ENCODE data around the gene MARS1. TPM values are rescaled to one million over a fixed set of nuclear protein-coding genes. Genes with fewer than 3 reads are reported as not detected.
"Not testable (repeated sequence)": the region's sequence is repeated elsewhere in the genome, so short reads cannot be mapped to it uniquely, and the experiment has no call there.

Gene MARS1
- total RNA-seq, 1 experiment from 2014 or later = 246 TPM

DNA sequence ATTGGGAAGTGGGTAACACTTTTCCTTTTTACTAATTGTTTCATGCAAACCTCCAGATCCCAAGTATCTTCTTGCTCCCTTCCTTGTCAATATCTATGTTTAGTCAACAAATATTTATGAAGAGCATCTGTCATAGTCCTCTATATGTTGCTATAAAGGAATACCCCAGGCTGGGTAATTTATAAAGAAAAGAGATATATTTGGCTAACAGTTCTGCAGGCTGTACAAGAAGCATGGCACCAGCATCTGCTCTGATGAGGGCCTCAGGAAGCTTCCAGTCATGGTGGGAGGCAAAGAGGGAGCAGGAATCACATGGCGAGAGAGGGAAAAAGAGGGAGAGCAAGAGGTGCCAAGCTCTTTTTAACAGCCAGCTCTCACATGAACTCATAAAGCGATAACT lies 66.6 kb downstream of the MARS1 start:
- in situ Hi-C loops (cut with HindIII; ENCODE audit: low sequenced_read_pairs) = no loop called here
- no peak for DNase-seq (ENCODE audit: low spot score)

DNA sequence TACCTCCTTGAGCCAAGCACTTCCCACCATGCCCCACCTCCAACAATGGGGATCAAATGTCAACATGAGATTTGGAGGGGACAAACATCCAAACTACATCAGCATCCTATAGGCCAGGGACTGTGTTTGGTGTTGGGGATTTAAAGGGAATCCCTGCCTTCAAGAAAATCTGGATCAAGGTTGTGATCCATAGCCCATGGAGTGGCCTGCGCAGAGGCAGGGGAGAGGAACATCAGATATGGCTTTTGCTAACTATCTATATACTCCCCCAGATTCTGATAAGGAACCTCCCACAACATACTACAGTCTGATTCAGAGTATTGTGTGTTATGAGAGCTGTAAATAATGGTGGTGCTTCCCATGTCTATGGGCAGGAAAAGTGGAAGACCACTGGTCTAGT lies 67.0 kb downstream of the MARS1 start:
- no peak for DNase-seq (ENCODE audit: low spot score)
- in situ Hi-C loops (cut with HindIII; ENCODE audit: low sequenced_read_pairs) = no loop called here

DNA sequence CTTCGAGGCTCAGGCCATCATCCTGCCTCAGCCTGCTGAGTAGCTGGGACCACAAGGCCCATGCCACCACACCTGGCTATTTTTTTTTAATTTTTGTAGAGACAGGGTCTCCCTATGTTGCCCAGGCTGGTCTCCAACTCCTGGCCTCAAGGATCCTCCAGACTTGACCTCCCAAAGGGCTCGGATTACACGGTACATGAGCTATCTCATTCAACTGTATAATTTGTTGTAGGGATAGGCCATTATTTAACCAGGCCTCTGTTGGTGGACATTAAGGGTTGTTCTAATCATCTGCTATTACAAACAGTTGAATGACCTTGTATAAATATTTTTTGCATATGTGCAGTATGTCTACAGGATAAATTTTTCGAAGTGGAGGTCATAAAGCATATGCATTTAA lies 71.0 kb downstream of the MARS1 start:
- in situ Hi-C loops (cut with HindIII; ENCODE audit: low sequenced_read_pairs) = no loop called here
- no peak for DNase-seq (ENCODE audit: low spot score)

DNA sequence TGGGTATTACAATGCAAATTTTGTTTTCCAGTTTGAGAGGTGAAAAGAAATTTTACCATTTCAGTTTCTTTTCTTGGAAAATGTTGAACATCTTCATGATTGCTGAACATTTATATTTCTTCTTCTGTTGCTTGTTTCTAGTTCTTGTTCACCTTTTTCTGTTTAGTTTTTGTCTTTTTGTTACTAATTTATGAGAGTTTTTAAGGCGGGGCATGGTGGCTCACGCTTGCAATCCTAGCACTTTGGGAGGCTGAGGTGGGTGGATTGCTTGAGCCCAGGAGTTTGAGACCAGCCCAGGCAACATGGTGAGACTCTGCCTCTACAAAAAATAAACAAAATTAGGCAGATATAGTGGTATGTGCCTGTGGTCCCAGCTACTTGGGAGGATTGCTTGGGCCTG lies 72.6 kb downstream of the MARS1 start:
- in situ Hi-C loops (cut with HindIII; ENCODE audit: low sequenced_read_pairs) = no loop called here
- no peak for DNase-seq (ENCODE audit: low spot score)

DNA sequence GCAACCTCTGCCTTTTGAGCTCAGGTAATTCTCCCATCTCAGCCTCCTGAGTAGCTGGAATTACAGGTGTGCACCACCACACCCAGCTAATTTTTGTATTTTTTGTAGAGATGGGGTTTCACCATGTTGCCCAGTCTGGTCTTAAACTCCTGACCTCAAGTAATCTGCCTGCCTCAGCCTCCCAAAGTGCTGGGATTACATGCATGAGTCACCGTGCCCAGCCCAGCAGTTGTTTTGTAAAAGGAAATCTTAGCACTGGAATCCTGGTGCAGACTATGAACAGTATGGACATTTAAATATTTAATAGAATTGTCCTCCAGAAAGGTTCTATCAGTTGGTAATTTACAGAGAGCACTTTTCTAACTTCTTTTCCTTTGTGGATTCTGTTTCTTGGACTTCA lies 73.2 kb downstream of the MARS1 start:
- DNase-seq (ENCODE audit: low spot score); in situ Hi-C loops (cut with HindIII; ENCODE audit: low sequenced_read_pairs): not testable (repeated sequence)

DNA sequence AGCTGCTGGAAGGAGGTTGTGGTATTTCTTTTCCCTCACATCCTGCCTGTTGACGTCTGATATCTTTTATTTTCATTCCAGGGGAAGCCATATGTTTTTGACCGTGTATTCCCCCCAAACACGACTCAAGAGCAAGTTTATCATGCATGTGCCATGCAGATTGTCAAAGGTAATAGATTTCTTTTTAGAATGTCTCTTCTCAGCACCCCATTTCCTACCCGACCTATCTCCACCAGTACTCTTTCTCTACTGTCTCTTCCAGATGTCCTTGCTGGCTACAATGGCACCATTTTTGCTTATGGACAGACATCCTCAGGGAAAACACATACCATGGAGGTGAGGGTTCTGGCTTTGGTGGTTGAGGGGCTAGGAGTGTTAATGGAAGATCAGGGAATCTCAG lies 75.5 kb downstream of the MARS1 start:
- in situ Hi-C loops (cut with HindIII; ENCODE audit: low sequenced_read_pairs) = no loop called here
- DNase-seq (ENCODE audit: low spot score) = no peak

DNA sequence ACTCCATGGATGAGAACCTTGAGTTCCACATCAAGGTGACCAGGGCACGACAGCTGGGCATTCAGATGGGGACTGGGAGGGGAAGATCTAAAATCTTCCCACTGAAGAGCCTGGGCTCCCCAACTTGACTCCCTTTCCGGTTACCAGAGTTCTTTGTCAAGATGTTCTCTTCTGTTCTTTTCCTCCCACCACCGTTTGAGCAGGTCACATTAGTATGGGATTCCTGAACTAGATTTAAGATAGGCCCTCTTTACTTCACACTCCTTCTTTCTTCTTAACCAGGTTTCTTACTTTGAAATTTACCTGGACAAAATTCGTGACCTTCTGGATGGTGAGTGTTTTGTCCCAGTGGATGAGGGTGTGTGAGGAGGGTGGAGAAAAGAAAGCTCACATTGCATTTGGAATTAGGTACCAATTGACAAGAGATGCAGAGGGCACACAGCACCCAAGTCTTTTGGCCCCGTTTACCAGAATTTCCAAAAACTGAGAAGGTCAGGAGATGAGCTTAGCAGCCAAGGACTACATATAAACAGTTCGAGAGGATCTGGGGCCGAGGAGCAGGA lies 76.4 kb downstream of the MARS1 start:
- in situ Hi-C loops (cut with HindIII; ENCODE audit: low sequenced_read_pairs) = no loop called here
- no peak for DNase-seq (ENCODE audit: low spot score)

Other genes with a start within 250 kb of the MARS1 start
- gene STAC3, start 236.9 kb upstream of the MARS1 start, total RNA-seq (2014; rRNA removed; shearing (Covaris generic)) = 0.14 TPM in 1 of 2 replicates, not detected in the other
- gene R3HDM2, start 57.0 kb upstream of the MARS1 start, total RNA-seq (2014; rRNA removed; shearing (Covaris generic)) = 6.3 and 8.9 TPM in 2 replicates
- not detected in 2 replicates for gene INHBC, start 53.3 kb upstream of the MARS1 start, total RNA-seq (2014; rRNA removed; shearing (Covaris generic))
- gene INHBE, start 32.8 kb upstream of the MARS1 start, total RNA-seq (2014; rRNA removed; shearing (Covaris generic)) = 0.43 and 0.78 TPM in 2 replicates
- 4.7 and 6.4 TPM in 2 replicates for gene GLI1, start 28.3 kb upstream of the MARS1 start, total RNA-seq (2014; rRNA removed; shearing (Covaris generic))
- gene ARHGAP9, start 8.2 kb upstream of the MARS1 start, total RNA-seq (2014; rRNA removed; shearing (Covaris generic)) = 0.18 TPM in 1 of 2 replicates, not detected in the other
- gene DDIT3, start 32.4 kb downstream of the MARS1 start, total RNA-seq (2014; rRNA removed; shearing (Covaris generic)) = 23.7 and 24.6 TPM in 2 replicates
- gene MBD6, start 34.8 kb downstream of the MARS1 start, total RNA-seq (2014; rRNA removed; shearing (Covaris generic)) = 1.4 and 2.1 TPM in 2 replicates
- gene DCTN2, start 59.1 kb downstream of the MARS1 start, total RNA-seq (2014; rRNA removed; shearing (Covaris generic)) = 158 and 162 TPM in 2 replicates
- not detected in 2 replicates for gene KIF5A, start 62.0 kb downstream of the MARS1 start, total RNA-seq (2014; rRNA removed; shearing (Covaris generic))
- 19.4 and 25.2 TPM in 2 replicates for gene PIP4K2C, start 103.1 kb downstream of the MARS1 start, total RNA-seq (2014; rRNA removed; shearing (Covaris generic))
- 21.9 and 23.0 TPM in 2 replicates for gene DTX3, start 116.8 kb downstream of the MARS1 start, total RNA-seq (2014; rRNA removed; shearing (Covaris generic))
- 4.6 and 5.7 TPM in 2 replicates for gene ARHGEF25, start 123.4 kb downstream of the MARS1 start, total RNA-seq (2014; rRNA removed; shearing (Covaris generic))
- gene B4GALNT1, start 145.1 kb downstream of the MARS1 start, total RNA-seq (2014; rRNA removed; shearing (Covaris generic)) = 12.4 and 19.8 TPM in 2 replicates
- gene OS9, start 206.1 kb downstream of the MARS1 start, total RNA-seq (2014; rRNA removed; shearing (Covaris generic)) = 106 and 134 TPM in 2 replicates

Measured in G401 (cell line).